HG03135 (cell line): Measurements from ENCODE around the gene ADM2.
"Not testable (repeated sequence)": the region's sequence is repeated elsewhere in the genome, so short reads cannot be mapped to it uniquely, and the experiment has no call there.

Experiments used
- ATAC-seq: cut with Tn5 transposase; IDR thresholded peaks from one replicate; pipeline ENCODE4 v1.9.1; 2021; ENCODE audit warnings: mild to moderate bottlenecking, moderate library complexity; ENCODE audit not compliant: unreplicated experiment

The ADM2 gene

GRCh38 chr22:50505276-50505775, 24.0 kb downstream of the ADM2 start:
- ATAC-seq: no peak

- no peak for ATAC-seq
Measured at GRCh38 chr22:50505776-50506610, 24.6 kb downstream of the ADM2 start.

GRCh38 chr22:50506611-50507420, 25.5 kb downstream of the ADM2 start:
- no peak for ATAC-seq

GRCh38 chr22:50507421-50507990, 26.2 kb downstream of the ADM2 start, which contains the start of gene LMF2:
LMF2 (minus strand) TSS chr22:50507702; CDS start chr22:50507675, 27 bp downstream.
- peak; percentile 50 for ATAC-seq

DNA sequence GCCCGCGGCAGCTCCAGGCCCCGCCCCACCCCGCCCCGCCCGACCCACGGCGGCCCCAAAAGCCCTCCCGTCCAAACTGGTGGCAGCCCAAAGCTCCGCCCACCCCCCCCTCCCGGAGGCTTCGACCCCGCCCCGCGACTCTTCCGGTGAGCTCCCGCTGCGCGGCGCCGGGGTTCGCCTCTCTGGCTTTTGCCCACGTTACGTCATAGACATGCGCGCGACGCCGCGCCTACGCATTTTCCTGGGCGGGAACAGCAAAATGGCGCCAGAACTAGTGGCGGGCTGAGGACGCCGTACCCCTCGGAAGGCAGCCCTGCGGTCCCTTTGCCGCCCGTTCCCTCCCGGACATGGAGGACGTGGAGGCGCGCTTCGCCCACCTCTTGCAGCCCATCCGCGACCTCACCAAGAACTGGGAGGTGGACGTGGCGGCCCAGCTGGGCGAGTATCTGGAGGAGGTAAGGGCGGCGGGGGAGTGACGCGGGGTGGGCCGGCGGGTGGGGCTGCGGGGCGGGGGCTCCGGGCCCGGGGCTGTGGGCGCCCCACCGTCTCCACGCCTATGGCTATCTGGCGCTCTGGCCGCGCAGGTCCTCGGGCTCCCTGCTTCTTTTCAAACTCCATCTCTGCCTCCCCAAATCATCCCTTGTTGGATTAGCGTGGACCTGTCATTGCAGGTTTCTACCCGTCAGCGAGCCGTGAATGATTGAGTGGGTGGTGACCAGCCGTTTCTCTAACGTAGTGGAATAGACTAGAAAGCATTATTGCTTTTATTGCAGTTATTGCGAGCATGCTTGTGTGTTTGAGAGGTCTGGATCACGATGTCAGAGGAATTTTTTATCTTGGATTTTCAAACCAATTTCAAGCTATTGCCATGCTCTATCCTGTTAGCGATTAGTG, 26.9 kb downstream of the ADM2 start, which contains the start of gene NCAPH2:
Gene NCAPH2, plus strand, starts transcription at position 234 of the 894 bp plus-strand sequence. Its CDS starts 114 bp downstream, at position 348.
- peak; percentile 63 for ATAC-seq

DNA sequence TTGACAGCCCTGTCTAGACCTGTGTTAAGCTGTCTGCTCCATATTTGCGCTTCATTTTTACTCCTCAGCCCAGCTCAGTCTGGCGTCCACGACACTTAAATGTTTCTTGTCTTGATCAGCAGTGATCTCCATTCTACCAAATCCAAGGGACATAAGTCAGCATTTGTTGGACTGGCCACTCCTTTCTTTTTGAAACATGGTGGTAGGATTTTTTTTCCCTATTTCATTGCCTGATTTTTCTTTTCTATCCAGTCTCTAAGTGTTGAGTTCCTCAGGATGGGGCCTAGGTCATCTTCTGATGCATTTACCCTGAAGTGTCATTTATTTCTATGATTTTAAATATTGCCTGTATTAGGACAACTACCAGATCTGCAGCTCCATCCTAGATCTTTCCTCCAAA, 27.6 kb downstream of the ADM2 start:
- no peak for ATAC-seq

DNA sequence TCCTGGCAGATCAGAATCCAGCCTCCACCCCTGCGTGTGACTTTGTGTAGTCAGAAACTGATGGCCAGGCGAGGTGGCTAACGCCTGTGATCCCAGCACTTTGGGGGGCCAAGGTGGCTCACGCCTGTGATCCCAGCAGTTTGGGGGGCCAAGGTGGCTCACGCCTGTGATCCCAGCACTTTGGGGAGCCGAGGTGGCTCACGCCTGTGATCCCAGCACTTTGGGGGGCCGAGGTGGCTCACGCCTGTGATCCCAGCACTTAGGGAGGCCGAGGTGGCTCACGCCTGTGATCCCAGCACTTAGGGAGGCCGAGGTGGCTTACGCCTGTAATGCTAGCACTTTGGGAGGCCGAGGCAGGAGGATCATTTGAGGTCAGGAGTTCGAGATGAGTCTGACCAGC, 31.8 kb downstream of the ADM2 start:
- ATAC-seq: no peak

DNA sequence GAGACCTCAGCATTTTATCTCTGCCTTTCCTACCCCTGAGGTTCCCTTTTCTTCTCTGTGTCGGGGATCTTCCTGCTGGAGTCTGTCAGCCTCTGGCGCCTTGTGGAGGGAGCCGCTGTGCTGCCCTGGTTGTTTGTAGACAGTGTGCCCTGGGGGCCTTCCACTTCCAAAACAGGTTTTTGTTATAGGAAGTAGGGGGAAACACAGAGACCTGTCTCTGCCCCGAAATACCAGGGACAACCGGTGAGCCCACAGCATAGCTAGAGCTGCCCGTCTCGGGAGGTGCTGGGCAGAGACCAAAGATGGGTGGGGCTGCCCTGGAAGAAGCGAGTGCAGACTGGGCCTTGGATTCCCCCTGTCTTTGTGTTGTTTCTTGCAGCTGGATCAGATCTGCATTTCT, 34.7 kb downstream of the ADM2 start:
- no peak for ATAC-seq

DNA sequence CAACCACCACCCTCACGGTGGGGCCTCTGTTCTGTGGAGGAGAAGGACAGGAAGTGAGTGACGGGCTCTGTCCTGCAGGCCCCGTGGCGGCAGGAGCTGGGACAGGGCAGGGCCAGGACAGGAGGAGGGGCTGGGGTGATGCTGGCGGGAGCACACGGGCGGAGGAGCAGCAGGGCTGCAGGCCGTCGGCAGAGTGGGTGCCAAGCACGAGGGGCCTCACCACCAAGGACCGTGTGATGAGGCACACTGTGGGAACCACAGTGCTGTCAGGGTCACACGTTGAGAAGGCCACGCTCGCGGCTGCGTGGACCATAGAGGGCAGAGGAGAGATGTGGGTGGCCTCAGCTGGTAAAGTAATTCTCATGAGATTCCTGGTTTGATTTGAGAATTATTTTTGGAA, 35.5 kb downstream of the ADM2 start:
- ATAC-seq: no peak

GRCh38 chr22:50517495-50518260, 36.3 kb downstream of the ADM2 start:
- no peak for ATAC-seq

GRCh38 chr22:50518606-50519005, 37.3 kb downstream of the ADM2 start:
- ATAC-seq: no peak

DNA sequence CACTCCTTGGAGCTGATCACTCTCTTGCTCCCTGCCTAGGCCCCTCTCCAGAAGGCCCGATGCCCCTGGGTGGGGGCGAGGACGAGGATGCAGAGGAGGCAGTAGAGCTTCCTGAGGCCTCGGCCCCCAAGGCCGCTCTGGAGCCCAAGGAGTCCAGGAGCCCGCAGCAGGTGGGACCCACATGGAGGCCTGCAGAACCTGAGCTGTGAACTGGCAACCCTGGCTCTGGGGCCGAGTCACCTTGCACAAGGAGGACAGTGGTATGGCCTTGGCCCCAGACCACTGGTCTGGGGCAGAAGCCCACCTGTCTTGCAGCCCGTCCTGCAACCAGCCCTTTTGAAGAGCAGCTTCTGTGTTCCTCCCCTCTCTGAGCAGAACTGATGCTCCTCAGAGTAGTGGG, 37.8 kb downstream of the ADM2 start:
- ATAC-seq: no peak

DNA sequence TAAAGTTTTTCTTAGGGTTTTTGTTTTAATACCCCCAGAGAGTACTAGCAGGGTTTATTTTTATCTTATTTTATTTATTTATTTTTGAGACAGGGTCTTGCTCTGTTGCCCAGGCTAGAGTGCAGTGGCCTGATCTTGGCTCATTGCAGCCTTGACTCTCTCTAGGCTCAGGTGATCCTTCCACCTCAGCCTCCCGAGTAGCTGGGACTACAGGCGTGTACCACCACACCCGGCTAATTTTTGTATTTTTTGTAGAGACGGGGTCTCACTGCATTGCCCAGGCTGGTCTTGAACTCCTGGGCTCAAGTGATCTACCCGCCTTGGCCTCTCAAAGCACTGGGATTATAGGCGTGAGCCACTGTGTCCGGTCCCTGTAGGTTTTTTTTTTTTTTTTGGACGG, 38.8 kb downstream of the ADM2 start:
- ATAC-seq: not testable (repeated sequence)

GRCh38 chr22:50520826-50521453, 39.6 kb downstream of the ADM2 start:
- ATAC-seq: no peak

DNA sequence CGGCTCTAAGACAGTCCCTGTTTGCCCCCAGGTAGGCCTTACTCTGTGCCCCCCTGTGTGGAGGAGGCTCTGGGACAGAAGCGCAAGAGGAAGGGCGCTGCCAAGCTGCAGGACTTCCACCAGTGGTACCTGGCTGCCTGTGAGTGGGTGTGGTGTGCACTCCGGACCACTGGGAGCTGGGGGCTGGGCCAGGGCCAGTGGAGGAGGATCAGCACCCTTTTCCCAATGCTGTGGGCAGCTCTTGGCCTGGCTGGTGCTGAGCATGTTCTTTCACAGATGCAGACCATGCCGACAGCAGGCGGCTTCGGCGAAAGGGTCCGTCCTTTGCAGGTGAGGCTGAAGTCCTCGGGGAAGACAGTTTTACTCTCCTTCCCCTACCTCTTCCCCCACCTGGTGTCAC, 40.4 kb downstream of the ADM2 start:
- ATAC-seq: no peak

- no peak for ATAC-seq
Measured at GRCh38 chr22:50522208-50522805, 41.0 kb downstream of the ADM2 start.

- ATAC-seq: no peak
Measured at GRCh38 chr22:50522806-50523438, 41.6 kb downstream of the ADM2 start.

GRCh38 chr22:50523458-50523805, 42.1 kb downstream of the ADM2 start:
- no peak for ATAC-seq
